HG03469 (cell line): Measurements from ENCODE around the gene CSN2.
"Not testable (repeated sequence)": the region's sequence is repeated elsewhere in the genome, so short reads cannot be mapped to it uniquely, and the experiment has no call there.

Experiments
- ATAC-seq: cut with Tn5 transposase; IDR thresholded peaks from one replicate; pipeline ENCODE4 v1.9.1; 2021; ENCODE audit warnings: mild to moderate bottlenecking, moderate library complexity, moderate number of reproducible peaks; ENCODE audit not compliant: unreplicated experiment

Gene CSN2, protein sequence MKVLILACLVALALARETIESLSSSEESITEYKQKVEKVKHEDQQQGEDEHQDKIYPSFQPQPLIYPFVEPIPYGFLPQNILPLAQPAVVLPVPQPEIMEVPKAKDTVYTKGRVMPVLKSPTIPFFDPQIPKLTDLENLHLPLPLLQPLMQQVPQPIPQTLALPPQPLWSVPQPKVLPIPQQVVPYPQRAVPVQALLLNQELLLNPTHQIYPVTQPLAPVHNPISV

GRCh38 chr4:69965628-69966027 lies at the start of gene CSN2:
TSS of gene CSN2 (minus strand) at chr4:69965728. CDS start at chr4:69960995, 4,733 bp downstream.
- ATAC-seq = no peak

- ATAC-seq = no peak
Observed at GRCh38 chr4:70008771-70009170, 43.2 kb upstream of the CSN2 start.

DNA sequence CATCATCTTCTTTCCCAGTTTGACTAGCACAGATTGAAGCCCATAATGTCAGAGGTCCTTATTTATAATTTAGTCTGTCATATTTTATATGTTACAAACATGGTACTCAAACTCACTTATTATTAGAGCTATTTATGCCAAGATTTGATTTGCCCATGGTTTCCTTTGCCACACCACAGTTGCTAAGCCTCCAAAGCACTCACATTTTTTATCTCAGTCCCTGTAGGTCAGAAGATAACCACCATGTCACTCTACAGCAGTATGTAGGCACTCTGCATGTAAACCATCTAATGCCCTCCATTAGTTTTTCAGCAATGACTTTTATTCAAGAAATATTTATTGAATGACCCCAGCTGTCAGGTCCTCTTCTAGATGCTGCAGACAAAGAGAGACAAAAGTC lies 37.0 kb upstream of the CSN2 start:
- no peak for ATAC-seq

- ATAC-seq = no peak
Observed at GRCh38 chr4:70000711-70001110, 35.2 kb upstream of the CSN2 start.

- ATAC-seq = peak; percentile 51
Observed at GRCh38 chr4:69999420-69999819, 33.9 kb upstream of the CSN2 start.

DNA sequence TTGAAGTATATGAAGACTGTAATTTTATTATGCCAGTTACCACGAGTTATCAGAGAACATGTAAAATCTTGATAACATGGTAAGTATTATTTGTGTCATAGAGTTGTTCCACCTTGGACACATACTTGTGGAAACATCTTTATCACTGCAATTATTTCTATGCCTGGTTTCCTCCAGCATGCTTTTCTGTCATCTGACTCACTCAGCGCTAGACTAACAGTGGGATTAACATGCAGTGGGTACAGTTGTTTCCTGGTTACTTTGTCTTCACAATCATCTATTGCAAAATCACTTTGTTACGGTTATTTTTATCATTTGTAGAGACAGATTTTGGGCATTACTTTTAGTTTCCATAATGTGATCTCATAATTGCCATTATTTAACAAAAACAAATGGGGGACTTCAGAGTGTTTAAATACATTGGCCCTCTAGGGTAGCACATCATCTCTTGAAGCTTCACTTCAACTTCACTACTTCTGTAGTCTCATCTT lies 30.0 kb upstream of the CSN2 start, which contains the start of gene STATH:
TSS of gene STATH (plus strand) at position 441 of the 491 bp plus-strand sequence. CDS start 2,472 bp downstream, outside the sequence.
- no peak for ATAC-seq

DNA sequence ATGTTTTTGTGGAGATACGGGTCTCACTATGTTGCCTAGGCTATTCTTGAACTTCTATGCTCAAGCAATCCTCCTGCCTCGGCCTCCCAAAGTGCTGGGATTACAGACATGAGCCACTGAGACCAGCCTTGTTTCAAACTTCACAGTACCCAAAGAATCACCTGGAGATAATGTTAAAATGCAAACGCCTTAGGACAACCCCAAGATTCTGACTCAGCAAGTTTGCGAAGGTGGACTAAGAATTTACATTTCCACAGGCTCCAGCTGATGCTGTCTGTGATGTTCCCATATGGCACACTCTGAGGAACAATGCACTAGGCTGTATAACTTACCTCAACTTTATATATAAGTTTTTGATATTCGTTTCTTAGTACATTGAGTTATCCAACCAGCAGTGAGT lies 29.3 kb upstream of the CSN2 start:
- ATAC-seq = no peak

DNA sequence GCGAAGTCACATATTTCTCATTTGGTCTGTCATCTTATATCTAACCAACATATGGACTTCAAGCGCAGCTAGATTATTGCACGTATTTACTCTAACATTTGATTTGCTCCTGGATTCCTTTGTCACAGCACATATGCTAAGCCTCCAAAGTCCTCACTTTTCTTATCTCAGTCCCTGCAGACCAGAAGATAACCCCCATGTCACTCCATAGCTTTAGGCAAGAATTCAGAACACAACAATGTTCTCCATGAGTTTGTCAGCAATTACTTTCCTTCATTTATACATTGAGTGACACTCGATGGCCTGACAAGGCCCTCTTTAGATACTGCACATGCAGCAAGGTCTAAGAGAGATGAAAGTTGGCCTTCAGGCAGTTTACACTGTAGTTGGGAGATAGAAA lies 25.5 kb upstream of the CSN2 start:
- ATAC-seq = no peak

DNA sequence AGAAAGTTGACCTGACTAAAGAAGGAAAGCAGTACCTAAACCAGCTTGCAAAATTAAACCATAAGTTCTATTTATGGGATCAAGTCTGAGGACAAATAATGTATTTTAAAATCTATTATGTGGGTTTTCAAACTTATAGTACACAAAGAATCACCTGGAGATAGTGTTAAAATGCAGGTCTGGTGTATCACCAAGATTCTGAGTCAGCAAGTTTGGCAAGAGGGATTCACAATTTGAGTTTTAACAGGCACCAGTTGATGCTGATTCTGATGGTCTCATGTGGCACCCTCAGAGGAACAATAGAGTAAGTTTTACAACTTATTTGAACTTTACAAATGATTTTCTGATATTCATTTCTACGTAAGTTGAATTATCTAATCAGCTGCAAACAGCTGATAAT lies 21.1 kb upstream of the CSN2 start:
- ATAC-seq = no peak

DNA sequence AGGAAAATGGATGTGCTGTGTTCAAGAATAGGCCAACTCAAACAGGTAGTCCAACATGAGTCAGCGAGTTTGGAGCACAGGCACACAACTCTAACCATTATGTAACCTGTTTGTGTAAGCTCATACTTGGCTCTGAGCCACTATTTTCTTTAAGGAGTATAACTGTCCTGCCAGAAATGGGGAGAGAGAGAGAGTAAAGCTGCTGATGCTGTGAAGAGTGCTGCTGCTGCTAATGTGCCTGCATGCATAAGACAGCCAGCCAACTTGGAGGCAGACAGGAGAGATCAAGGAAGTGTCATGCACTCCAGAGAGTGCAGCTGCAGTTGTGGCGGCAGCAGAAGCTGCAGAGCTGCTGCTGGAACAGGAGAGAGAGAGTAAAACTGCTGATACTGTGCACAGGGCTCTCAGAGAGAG lies 18.5 kb upstream of the CSN2 start:
- ATAC-seq = peak; percentile 59

DNA sequence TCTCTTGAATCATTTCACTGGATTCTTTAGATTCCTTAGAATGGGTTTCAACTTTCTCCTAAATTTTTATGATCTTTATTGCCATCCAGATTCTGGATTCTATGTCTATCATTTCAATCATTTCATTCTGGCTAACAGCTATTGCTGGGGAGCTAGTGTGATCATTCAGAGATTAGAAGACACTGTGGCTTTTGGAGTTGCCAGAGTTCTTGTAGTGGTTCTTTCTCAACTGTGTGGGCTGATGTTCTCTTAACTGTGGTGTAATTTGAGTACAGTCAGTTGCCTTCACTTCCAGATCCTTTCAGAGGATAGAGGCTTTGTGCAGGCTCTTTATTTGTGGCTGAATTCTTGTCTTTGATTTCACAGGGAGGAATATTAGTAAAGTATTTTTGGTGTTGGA lies 12.1 kb upstream of the CSN2 start:
- ATAC-seq = no peak

DNA sequence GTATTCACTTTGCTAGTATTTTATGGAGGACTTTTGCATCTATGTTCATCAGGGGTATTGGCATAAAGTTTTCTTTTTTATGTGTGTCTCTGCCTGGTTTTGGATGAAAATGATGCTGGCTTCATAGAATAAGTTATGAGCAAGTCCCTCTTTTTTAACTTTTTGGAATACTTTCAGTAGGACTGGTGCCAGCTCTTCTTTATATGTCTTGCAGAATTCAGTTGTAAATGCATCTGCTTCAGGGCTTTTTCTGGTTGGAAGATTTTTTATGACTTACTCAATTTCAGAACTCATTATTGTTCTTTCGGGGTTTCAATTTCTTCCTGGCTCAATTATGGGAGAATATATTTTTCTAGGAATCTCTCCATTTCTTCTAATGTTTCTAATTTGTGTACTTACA lies 9.1 kb upstream of the CSN2 start:
- no peak for ATAC-seq

GRCh38 chr4:69970071-69970470 lies 4.5 kb upstream of the CSN2 start:
- no peak for ATAC-seq

- no peak for ATAC-seq
Observed at GRCh38 chr4:69957209-69957608, 8.3 kb downstream of the CSN2 start.

- ATAC-seq = no peak
Observed at GRCh38 chr4:69951602-69952001, 13.9 kb downstream of the CSN2 start.

DNA sequence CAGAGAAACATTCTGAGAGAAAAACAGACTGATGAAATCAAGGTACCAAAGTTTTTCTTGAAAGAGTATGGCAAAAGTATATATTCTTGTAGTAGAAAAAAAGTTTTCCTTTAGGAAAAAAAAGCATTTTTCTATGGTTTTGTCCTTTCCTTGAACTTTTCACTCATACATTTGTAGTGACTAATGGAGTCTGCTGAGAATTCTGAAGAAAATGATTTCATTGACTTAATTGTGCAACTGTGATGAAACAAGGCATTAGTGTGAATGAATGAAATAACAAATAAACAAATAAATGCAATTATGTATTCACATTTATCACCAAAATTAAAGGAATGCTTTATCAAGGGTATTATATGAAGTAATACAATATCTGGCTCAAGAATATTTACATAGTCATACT lies 29.0 kb downstream of the CSN2 start:
- ATAC-seq = no peak

GRCh38 chr4:69934150-69934549 lies 31.4 kb downstream of the CSN2 start:
- no peak for ATAC-seq

GRCh38 chr4:69930768-69931167 lies 34.8 kb downstream of the CSN2 start, which contains the start of gene CSN1S1:
TSS of gene CSN1S1 (plus strand) at chr4:69931068. CDS start at chr4:69932556, 1,488 bp downstream.
- ATAC-seq = no peak

DNA sequence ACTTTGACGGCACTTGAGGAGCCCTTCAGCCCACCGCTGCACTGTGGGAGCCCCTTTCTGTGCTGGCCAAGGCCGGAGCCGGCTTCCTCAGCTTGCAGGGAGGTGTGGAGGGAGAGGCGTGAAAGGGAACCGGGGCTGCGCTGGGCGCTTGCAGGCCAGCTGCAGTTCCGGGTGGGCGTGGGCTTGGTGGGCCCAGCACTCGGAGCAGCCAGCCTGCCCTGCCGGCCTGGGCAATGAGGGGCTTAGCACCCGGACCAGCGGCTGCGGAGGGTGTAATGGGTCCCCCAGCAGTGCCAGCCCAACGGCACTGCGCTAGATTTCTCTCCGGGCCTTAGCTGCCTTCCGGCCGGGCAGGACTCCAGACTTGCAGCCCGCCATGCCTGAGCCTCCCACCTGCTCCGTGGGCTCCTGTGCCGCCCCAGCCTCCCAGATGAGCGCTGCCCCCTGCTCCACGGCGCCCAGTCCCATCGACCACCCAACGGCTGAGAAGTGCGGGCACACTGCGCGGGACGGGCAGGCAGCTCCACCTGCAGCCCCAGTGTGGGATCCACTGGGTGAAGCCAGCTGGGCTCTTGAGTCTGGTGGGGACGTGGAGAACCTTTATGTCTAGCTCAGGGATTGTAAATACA lies 41.6 kb downstream of the CSN2 start:
- not testable (repeated sequence) for ATAC-seq

DNA sequence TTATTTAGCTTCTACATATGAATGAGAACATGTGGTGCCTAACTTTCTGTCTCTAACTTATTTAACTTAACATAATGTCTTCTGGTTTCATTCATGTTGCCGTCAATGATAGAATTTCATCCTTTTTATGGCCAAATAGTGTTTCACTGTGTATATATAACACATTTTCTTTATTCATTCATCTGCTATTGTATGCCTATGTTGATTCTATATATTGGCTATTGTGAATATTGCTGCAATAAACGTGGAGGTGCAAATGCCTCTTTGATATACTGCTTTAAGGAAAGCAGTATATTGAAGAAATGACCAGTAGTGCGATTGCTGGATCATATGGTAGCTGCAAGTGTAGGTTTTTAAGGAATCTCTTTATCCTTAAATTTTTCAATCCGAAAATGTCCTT lies 44.7 kb downstream of the CSN2 start:
- no peak for ATAC-seq

DNA sequence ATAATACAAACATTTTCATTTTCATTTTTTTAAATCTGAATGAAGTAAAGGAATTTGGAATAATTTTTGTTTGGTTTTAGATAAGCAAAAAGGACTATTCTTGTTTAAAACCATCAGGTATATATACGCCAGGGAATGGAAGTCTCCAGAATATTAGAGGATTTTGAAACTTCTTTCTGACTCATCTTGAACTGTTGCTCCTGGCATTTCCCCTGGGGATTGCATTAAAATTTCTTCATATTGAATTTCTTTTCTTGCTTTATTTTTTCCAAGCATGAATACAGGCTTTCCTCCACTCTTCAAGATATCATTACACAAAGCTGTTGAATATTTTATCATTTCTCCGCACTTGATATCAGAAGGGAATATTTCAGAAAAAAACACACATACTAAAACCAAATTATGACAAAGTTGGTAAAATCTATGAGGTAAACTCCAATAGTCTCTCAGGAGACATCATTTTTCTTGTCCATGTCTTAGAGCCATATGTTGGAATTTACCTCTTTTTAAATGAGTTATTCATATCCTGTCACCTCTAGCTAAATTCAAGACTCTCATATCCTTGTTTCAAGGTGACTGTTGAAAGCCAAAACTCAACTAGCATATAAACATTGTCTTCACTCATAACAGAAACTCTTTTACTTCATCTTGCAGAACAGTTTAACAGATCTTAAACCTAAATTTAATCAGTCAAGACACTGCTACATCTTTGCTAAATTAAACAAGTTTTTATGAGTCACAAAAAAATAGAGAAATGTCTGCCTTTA lies 55.3 kb downstream of the CSN2 start:
- ATAC-seq = peak; percentile 72

DNA sequence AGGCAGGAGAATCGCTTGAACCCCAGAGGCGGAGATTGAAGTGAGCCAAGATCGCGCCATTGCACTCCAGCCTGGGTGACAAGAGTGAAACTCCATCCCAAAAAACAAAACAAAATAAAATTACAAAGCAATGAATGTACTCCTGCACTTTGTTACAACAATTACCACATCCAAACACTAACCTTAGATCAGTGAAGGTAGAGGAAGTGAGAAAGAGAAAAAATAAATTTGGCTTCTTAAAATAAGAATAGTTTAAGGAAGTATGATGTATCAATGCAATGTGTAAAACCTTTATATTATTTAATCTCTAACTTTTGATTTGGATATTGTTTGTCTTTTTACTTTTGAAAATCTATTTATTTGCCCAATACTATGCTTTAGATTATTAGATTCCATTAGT lies 56.3 kb downstream of the CSN2 start:
- no peak for ATAC-seq
